Measurements from ENCODE around the gene MYADML2. TPM values are rescaled to one million over a fixed set of nuclear protein-coding genes. Genes with fewer than 3 reads are reported as not detected.

MYADML2 gene
- total and polyA plus RNA-seq, 2 of the 8 experiments (the other 6 are each of a cell fraction or from before 2014, with no cell fraction given): 0.26 to 0.47 TPM

DNA sequence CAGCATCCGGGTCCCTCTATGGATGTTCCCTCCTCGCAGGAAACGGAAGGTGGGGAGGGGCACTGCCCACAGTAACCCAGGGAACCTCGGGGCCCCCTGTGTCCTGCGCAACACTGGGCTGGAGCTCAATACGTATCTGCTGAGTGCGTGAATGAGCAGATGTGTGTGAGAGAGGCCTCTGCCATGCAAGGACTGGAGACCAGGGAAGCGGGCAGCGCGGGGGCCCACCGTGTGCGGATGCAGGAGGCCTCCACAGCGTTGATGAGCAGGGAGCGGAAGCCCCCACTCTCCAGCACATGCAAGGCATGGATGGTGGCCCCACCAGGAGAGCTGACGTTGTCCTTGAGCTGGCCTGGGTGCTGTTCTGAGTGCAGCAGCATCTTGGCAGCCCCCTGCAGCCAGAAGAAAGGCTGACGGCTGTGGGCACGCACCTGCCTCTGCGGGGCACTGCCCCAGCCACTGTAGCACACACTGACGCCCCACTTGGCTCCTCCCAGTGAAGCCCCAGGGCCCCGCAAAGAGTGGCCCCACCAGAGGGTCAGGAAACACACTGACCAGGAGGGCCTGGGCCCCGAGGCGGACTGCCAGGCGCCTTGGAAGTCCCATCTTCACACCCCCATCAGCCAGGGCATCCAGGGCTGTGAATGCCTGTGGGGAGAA lies 12.8 kb downstream of the MYADML2 start:
- Histone ChIP-seq H2BK20ac (ENCODE audit: low read length) (no peak overlapping the region), H4K20me1 (replicated peaks in 1 of 2; ENCODE audit: control insufficient read depth in 1 of 2, insufficient read depth in 2 of 2, low read length in 2 of 2) (peaks cover 7 to 20% of the 10 kb centered on the region in 2 experiments), H4K91ac (replicated peaks; ENCODE audit: insufficient read length, low read length) (no peak overlapping the region), H3K27ac (ENCODE audit: low read depth, low read length) (no peak overlapping the region), H3K56ac (replicated peaks; ENCODE audit: insufficient read length, low read depth, low read length) (no peak overlapping the region), H2BK15ac (ENCODE audit: low read length) (no peak overlapping the region), H3K36me3 (ENCODE audit: control insufficient read depth in 2 of 4, insufficient read depth in 4 of 4, low read length in 3 of 4) (peaks cover 0 to 25% (median 10%) of the 10 kb centered on the region in 4 experiments; a peak in 5 of 8 replicates), H2AFZ (ENCODE audit: low read length) (no peak overlapping the region), H3K23me2 (ENCODE audit: low read depth, low read length) (no peaks in the 10 kb centered on the region; the same call in 1 of the 2 replicates), H3K27me3 (replicated peaks in 1 of 4; ENCODE audit: control insufficient read depth in 3 of 4, extremely low read depth in 1 of 4, insufficient read depth in 3 of 4, low read length in 3 of 4) (peaks cover 0 to 4% (median 4%) of the 10 kb centered on the region in 4 experiments; a peak in 4 of 7 replicates), H3K79me1 (ENCODE audit: low read depth, low read length) (no peaks in the 10 kb centered on the region), H2BK5ac (ENCODE audit: low read depth, low read length) (no peak overlapping the region), H3K79me2 (ENCODE audit: control insufficient read depth in 1 of 2, insufficient read depth in 2 of 2, low read length in 2 of 2) (no peaks in the 10 kb centered on the region; a peak in 1 of 4 replicates), H3K4me2 (ENCODE audit: insufficient read depth in 1 of 2, low read depth in 2 of 2, low read length in 2 of 2) (no peak overlapping the region), H3K9me3 (ENCODE audit: insufficient read depth in 2 of 2, low read depth in 1 of 2, low read length in 1 of 2) (no peaks in the 10 kb centered on the region), H4K5ac (ENCODE audit: insufficient read length, low read depth, low read length) (no peak overlapping the region), H2BK120ac (replicated peaks; ENCODE audit: low read depth, low read length) (no peak overlapping the region), H3K18ac (ENCODE audit: extremely low read depth, low read length) (no peak overlapping the region), H2AK5ac (ENCODE audit: low read depth, low read length) (no peak overlapping the region), H3K4me1 (replicated peaks in 1 of 4; ENCODE audit: control insufficient read depth in 3 of 4, insufficient read depth in 4 of 4, low read length in 3 of 4) (peaks cover 0 to 4% (median 1%) of the 10 kb centered on the region in 4 experiments; a peak in 3 of 7 replicates), H3K4me3 (ENCODE audit: extremely low read depth in 1 of 4, insufficient read depth in 2 of 4, low read depth in 3 of 4, low read length in 4 of 4) (no peak overlapping the region), H2BK12ac (ENCODE audit: low read depth, low read length) (no peak overlapping the region), H3K14ac (ENCODE audit: insufficient read length) (no peak overlapping the region), H4K8ac (ENCODE audit: extremely low read depth, insufficient read depth, low read length) (no peak overlapping the region; the same call in 1 of the 2 replicates), H3K9ac (replicated peaks in 1 of 4; ENCODE audit: extremely low read depth in 1 of 4, low read depth in 3 of 4, low read length in 3 of 4) (no peak overlapping the region), H3K4ac (replicated peaks; ENCODE audit: insufficient read length, low read depth, low read length) (no peak overlapping the region), H3K23ac (ENCODE audit: insufficient read length) (no peak overlapping the region)
- WGBS, 2 experiments (ENCODE audit: extremely low coverage in 1 of 2, insufficient coverage in 1 of 2, insufficient read length in 1 of 2, insufficient replicate concordance in 2 of 2, low coverage in 1 of 2, low lambda C conversion rate in 2 of 2, missing lambda C conversion rate in 1 of 2): 92% methylated on average over 23 of the region's 23 CpGs; no CpG with 5 or more reads in 1 of the 2 experiments
- TF ChIP-seq SP1 (IDR thresholded peaks at IDR 0.05; ENCODE audit: low read depth, low read length): no peak
- no peak for TF ChIP-seq KDM5A (IDR thresholded peaks at IDR 0.05; ENCODE audit: low read length)
- no peak for TF ChIP-seq CBX8 (IDR thresholded peaks at IDR 0.05; ENCODE audit: borderline replicate concordance, low read depth, low read length)
- no peak for TF ChIP-seq EZH2 (IDR thresholded peaks at IDR 0.05; ENCODE audit: low read depth, low read length, severe bottlenecking)
- FAIRE-seq: no peak
- POLR2A ChIA-PET (ENCODE audit: partially characterized antibody): interaction anchor here (0.7 to 14.6 kb wide), 14 partner anchors 8 to 127 kb away, joined by 3 to 150 read pairs (median 4); partner anchors contain the start of genes MAFG, NOTUM, PCYT2 and RAC3
- CTCF ChIA-PET (ENCODE audit: partially characterized antibody): interaction anchor here (1.0 to 1.4 kb wide), 3 partner anchors 20 to 86 kb away, joined by 3 to 4 read pairs (median 3); no protein-coding TSS in a partner anchor
- DNase-seq (ENCODE audit: low read depth in 1 of 2, low spot score in 2 of 2): no peak
